ENCODE data around the gene FAM120AOS.

Gene FAM120AOS

DNA sequence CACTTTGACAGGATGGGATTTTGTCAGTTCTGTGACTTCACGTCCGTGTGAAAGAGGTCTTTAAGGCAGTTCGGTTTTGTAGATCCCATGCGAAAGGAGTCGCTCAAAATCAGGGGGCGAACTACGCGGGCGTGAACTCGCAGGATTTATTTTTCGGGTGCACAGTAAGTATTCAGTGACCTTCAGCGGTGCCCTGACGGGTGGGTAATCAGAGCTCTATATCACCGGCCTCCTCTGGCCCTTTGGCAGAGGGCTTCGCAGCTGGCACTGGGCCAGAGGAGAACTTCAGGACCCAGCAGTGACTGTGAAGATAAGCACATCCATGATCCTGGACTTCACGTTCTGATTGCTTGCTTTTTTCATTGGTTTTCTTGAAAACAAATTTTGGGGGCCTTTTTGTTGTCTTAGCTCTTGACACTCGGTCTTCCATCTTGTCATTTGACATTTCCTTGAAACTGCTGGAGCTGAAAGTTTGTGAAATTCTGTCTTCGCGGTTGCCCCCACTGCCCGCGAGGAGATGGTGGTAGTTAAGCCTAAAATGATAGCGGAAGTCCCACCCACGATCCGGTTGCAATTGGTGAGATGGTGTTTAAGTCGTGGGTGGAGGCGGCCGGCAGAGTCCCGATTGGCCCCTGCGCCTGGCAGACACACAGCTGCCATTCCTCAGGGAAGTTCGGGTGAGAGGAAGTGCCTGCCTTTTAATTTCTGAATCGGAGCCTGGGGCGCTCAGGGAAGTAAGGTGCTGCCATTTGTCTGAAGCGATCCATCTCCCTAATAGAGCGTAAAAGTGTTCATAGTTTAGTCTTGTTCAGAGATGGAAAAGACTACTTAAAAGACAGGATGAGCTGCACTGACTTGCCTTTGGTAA, at the start of gene FAM120AOS:
Gene FAM120AOS (minus strand): TSS at position 535 of the 868 bp plus-strand sequence. CDS start 872 bp downstream, outside the sequence.
- DNase-seq: peak; percentile 97

DNA sequence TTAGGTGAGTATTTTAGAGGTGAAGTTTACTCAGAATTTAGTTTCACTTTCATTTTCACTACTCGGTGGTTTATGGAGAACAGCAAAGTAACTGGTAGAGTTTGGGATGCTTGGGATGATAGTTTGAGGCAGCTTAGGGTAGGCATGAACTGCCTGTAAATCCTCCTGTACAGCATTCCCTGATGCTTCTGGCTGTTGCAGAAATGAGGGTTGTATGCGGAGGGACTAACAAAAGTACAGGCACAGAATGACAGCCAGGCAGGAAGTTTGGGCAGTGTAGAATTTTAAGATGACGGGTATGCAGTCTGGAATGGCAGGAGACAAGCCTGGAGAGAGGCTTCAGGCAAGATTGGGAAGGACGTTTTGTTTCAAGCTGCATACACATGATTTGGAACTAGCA, 48.0 kb upstream of the FAM120AOS start:
- DNase-seq: no peak

DNA sequence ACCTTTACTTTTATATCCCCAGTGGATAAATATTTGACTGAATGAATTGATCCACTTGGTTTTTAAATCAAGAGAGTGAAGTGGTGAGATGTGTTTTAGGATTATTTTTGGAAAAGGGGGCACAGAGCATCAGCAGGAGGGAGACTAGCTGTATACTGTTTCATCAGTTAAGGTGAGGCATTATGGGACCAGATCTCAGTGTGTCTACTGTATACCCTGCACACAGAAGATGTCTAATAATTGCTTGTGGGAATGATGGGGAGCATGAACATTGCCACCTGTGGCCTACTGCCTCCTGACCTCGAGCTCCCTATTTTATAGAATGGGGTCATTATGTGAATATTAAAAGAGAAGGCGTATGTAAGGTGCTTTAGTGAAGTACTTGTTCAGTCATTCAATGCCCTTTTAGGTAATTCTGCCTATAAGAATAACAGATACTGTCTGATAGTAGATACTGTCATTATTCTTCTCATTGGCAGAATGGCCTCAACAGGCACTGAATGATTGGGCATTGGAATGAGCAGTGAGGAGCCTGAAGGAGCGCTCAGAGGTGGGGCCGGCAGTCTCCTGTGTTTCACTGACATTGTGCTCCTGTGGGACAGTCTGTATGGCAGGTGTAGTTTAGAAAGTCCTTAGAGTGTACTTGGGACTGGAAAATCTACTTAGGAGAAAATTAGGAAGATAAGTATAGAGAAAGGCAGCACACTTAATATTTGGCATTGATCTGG, 47.4 kb upstream of the FAM120AOS start:
- DNase-seq: no peak

DNA sequence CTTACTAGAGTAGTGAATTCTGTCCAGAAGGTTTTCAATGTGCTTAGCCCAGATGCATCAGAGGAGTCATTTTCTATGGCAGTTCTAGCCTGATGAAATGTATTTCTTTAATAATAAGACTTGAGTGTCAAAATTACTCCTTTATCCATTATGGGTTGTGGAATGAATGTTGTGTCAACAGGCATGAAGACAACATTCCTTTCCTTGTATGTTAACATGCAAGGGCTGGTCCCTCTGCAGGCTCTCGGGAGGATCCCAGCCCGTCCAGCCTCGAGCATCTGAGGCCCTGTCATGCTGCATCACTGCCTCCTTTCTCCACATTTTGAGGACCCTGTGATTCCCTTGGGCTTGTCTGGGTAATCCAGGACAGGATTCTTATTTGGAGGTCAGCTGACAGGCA, 42.9 kb upstream of the FAM120AOS start:
- DNase-seq: no peak

DNA sequence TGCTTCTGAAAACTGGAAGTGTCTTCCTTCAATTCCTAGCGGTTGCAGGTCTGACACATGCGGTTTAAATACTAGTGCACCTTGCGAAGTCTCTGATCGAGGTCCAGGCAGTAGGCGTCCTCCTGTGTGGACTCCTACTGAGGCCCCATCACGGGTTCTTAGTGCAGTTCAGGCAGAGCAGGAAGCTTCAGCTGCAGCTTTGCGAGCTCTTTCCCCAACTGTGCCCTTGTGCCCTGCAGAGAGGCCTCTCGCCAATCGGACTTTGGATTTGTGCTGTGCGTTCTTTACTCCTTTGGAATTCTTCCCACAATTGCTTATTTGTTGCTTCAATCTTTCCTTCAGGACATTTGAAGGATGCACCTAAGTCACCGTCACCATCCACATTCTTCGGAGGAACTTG, 40.6 kb upstream of the FAM120AOS start:
- DNase-seq: no peak

DNA sequence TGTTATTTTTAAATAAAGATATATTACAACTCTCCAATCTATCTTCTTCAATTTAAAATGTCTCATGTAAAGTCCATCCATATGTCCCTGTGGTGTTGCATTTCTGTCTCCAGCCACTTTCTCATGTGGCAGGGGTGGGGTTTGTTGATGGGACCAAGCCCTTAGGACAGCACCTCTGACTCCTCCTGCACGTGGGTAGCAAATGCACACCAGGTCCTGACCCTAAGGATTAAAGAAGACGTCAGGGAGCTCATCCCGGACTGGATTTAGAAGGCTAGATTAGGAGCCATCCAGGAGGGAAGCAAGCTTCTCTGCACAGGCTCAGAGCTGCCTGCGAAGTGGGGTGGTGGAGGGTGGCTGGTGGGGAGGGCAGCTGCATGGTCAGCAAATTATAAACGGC, 38.9 kb upstream of the FAM120AOS start:
- no peak for DNase-seq

DNA sequence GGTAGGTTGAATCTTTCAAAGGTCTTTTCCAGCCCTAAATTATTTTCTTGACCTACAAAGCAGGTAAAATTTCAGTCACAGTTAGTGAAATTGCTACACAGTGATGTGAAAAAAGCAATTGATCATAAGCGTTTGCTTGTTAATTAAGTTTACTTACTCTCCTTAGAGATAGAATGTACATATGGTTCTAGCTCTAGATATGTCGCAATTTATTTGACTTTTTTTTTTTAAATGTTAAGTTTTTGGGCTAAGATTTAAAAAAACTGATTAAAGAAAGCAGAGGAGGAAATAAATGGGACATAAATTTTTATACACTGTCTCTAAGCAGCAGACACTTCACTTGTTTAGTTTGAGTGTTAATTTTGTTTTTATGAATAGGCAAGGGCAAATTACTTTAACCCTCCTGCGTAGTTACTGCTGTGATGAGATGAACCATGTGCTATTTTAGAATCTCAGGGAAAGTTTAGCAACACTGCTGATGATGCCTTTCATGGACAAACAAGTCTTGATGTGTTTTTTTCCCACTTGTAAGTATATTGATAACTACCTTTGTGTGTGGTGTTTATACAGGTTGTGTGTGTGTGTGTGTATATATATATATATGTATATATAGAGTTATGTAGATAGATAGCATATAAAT, 38.3 kb upstream of the FAM120AOS start:
- no peak for DNase-seq

DNA sequence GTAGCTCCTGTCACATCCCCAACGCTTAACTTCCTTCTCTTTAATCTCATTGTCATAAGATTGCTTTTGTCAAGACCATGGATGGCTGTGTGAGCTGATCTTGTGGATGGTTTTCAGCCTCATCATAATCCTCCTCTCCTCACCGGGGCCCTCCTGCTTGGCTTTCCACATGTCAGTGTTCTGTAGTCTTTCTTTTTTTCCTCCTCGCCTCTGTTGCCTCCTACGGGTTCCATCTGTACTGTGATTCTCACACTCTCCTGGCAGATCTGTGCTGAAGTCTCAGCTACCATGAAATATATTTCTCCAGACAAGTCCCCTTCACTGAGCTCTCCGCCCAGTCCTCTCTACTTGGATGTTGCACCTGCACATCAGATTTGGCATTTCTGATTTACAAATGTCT, 34.9 kb upstream of the FAM120AOS start:
- DNase-seq: no peak

DNA sequence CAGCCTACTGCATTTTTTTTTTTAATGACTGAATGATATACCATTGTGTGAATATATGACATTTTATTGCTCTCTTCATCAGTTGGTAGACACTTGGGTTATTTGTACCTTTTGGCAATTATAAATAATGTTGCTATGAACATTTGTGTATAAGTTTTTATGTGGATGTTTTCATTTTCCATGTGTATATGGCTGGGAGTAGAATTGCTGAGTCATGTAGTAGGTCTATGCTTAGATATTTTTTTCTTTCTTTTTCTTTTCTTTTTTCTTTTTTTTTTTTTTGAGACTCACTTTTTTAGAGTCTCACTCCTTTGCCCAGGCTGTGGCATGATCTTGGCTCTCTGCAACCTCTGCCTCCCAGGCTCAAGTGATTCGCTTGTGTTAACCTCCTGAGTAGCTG, 32.9 kb upstream of the FAM120AOS start:
- DNase-seq: no peak

DNA sequence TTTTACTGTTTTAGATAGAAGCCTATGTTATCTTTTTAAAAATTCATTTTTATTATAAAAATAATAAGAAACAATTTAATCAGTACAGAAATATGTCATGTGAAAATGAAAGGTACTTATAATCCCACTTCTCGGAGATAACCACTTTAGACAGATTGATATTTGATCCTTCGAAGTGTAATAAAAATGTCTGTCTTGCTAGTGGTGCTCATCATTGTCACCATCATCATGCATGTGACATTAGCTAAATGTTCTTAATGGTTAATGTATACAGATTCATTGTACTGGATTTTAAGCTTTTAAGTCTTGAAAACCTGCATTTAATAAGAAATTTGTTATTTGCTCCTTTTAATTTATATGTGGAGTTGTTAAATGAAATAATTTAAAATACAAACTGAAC, 30.1 kb upstream of the FAM120AOS start:
- no peak for DNase-seq

DNA sequence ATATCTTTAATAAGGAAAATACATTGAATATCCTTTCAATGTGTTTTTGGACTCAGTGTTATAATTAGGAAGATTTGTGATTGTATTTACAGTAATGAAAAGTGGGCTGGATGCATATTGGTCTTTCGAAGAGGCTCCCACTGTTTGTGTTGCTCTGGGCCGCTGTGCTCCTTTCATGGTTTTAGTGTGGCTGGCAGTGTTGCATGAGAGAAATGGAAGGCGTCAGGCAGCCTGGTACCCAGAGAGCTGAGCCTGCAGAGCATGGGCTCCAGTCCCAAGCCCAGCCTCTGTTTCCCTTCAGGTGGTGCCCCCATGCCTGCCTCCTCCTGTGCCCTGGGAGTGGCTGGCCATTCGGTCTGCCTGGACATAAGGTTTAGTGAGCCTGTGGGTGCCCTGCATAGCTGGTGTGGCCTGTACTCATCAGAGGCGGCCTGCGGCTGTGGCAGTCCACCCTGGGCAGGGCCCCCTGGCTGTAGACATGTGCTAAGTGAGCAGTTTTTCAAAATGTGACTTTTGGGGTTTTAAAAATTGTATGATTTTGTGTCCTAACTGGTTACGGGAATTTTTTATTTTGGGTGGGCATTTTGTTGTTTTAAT, 27.4 kb upstream of the FAM120AOS start:
- DNase-seq: no peak

DNA sequence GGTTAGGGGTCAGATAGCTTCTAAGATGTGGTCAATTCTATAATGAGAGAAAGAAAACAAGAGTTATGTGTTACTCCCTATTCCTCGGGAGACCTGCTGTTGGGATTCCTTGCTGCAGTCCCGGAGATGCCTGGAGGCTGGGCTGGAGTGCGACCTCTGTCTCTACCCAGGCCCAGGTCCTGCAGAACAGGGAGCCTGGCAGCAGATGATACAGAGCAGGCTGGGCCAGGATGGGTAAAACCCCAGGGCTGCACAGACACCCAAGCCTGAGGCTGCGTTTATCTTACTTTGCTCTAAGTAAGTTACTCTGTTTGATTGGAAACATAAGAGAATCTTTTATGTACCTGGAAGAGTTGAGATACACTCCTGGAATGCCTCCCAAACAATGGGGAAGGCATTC, 26.9 kb upstream of the FAM120AOS start:
- DNase-seq: peak; percentile 66

DNA sequence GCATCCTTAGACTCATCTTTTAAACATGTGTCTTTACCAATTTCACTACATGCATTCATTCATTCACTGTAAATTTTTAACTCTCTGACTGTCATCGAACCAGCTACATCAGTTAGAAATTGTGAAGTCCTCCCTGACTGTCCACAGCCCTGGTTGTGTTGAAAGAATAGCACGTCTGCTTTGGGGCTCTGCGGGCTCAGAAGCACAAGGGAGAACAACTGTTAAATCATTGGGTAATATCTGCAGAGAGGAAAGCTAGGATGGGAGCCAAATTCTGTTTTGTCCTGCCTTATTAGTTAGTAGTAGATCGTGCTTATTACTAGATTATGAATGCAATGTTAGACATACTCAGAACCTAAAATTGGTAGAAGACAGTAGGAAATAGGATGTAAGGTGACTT, 26.3 kb upstream of the FAM120AOS start:
- DNase-seq: no peak

DNA sequence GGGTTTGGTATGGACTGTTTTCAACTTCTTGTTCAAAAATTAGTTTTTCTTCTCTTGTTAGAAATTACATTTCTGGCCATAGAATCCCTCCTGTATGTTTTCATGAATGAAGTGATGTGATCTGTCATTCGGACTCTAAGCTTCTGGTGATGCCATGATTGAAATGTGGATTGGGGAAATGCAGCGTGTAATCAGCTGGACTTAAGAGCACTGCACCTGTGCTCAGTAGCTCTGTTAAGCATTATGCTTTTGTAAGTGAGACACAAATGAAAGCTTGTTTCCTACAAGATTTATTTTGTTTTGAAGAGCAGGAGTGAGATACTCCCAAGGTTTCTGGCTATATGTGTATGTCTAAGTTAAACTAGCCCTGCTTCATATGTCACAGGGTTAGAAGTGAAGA, 24.0 kb upstream of the FAM120AOS start:
- DNase-seq: no peak

DNA sequence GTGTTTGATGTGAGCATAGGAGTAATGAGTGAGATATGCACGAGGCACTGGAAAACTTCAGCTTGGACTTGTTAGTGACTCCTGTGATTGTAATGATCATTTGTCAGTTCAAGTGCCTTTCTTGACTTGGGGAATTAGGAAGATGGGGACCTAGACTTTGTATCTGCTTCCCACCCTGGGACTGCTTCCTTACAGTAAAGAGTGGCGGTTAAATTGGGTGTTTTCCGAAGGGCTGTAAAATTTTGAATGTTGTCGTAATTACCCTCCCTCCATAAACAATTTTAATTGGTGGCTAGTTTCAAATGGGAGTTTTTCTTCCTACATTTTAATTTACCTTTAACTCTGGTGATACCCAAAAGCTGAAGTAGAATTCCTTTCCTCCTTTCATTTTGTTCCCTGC, 23.5 kb upstream of the FAM120AOS start:
- no peak for DNase-seq

DNA sequence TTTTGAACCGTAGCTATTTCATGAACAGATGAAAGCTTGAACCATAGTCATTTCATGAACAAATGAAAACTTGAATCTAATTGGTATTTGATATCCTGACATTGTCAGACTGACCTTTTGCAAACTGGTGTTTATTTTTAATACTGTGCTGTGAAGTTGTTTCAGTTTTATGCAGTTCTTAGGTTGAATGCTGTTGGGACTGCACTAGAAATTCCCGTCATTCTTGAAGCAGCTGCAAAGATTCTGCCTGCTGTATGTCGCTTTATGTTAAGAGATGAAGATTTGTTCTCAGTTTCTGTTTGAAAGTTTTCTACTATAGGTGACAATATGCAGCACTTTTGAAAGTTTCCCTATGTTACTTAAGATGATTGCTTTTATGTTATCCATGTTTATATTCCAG, 22.5 kb upstream of the FAM120AOS start:
- DNase-seq: no peak

DNA sequence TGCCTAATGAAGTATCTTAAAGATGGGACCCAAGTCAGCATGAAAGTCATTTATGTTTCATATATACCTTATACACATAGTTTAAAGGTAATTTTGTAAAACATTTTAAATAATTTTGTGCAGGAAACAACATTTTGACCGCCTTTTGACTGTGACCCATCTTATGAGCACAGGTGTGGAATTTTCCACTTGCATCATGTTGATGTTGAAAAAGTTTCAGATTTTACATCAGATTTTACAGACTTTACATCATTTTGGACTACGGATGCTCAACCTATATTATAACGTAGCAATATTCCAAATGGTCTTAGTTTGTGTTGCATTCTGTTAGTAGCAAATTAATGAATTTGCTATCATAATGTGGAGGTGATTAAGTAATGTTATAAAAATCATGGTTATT, 21.7 kb upstream of the FAM120AOS start:
- no peak for DNase-seq

DNA sequence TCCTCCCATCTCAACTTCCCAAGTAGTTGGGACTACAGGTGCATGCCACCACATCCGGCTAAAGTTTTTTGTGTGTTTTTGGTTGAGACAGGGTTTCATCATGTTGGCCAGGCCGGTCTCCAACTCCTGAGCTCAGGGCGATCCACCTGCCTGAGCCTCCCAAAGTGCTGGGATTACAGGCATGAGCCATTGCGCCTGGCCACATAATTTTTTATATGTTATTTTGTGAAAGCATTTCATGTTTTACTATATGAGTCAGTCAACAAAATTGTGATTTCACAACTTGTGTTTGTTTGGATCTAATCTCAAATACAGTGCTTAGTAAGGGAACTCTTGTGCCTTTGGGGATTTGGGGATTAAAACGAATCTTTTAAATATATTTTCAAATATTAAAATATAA, 20.0 kb upstream of the FAM120AOS start:
- DNase-seq: no peak

DNA sequence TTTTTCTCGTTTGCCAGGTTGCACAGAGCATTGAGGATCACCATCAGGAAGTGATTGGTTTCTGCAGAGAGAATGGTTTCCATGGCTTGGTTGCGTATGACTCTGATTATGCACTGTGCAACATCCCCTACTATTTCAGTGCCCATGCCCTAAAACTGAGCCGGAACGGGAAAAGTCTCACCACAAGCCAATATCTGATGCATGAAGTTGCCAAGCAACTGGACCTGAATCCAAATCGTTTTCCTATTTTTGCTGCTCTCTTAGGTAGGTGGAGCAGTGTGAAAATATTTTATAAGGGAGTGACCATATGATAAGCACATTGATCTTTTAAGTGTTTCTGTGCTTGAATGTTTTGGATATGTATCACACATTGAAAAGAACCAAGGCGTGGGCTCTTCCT, 17.7 kb upstream of the FAM120AOS start:
- no peak for DNase-seq

DNA sequence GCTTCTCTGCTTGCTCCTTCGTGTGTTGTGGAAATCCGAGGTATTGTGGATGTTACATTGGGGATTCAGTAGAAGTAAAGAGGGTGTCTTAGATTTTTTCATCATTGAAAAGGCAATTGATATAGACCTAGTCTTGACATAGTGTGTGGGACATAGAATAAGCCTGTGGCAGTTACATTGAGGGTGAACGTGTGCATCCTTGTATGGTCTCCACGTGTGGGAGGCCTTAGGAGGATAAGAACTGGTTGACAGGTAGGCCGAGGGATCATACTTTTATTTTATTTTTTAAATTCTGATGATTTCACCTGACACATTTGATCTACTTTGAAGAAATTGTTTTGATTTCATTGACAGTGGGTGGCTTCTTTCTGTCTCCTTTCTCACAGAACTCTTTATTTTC, 17.0 kb upstream of the FAM120AOS start:
- DNase-seq: no peak

DNA sequence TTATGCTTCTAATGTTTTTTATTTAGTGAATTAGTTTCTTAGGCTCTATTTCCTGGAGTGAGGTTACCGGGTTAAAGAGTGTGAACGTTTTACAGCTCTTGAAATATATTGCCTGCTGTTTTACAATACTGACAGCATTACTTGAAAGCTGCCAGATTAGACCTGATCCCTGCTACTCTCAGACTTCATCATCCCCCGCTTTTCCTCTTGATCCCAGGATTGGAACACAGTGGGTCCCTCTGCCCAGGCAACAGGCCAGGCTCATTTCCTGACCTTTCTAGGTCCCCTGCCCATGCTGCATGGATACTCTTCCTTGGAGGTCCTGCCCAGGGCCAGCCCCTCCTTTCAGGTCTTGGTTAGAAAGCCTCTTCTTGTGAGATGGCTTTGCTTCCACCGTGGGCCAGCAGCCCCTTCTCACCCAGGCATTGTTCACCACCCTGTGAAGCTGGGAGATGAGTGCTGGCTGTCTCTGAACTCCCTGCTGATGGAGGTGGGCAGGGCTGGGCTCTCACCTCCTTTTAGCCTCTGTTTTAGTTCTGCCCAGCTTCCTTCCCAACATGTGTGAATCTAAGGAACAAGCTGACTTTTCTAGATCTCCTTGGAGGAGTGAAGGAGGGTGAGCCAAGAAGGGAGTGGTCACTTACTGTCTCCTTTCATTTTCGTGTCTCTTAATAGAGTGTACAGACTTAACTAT, 15.5 kb upstream of the FAM120AOS start:
- DNase-seq: no peak

DNA sequence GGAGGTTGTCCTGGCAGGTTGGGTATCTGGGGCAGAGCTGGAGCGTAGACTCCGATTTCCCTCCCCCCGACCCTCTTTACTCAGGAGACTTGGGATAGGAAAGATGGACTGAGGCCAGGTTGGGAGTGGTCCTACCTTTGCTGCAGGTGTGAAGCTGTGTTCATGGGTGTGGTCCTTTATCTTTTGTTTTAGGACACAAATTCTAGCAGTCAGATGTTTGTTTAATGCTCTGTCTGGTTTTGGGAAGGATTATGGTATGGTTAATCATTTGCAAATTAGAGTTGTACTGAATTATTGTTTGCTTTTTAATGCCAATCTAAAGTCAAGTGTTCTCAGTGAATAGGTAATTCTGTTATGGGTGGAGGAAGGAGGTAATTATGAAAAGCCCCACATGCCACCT, 14.1 kb upstream of the FAM120AOS start:
- no peak for DNase-seq

DNA sequence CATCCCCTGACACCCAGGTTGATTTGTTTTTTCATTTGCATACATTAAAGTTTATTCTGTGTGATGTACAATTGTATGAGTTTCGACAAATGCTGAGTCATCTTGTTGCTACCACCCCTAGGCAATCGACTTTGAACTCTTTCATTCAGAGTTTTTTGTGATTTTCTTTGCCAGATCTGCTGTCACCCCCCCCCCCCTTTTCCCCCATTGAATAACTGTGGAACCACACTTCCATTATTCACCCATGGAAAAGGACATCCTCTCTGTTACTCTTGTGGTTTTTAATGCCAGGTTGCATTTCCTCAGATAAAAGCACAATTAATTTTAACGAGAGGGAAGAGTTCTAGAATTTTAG, 13.7 kb upstream of the FAM120AOS start:
- no peak for DNase-seq

Data from islet precursor cell (in vitro differentiated cells).